ENCODE measurements around the gene GPATCH3. TPM values are rescaled to one million over a fixed set of nuclear protein-coding genes. Genes with fewer than 3 reads are reported as not detected.

GPATCH3 gene
- total and polyA plus RNA-seq, 2 of the 8 experiments (the other 6 are each of a cell fraction or from before 2014, with no cell fraction given) = 7.9 to 17.4 TPM

Other genes starting within 250 kb of the GPATCH3 start
- gene ARID1A, start 204.5 kb downstream of the GPATCH3 start, total RNA-seq (2021; fragmentation: NEBNext Ultra II Directional; extraction: Animal tissue kit (Norgen Biotek cat#: 25700)) = 103 and 105 TPM in 2 replicates
- gene ARID1A, start 204.5 kb downstream of the GPATCH3 start, polyA plus RNA-seq (2011; rRNA removed) = 52.1 and 86.7 TPM in 2 replicates
- gene PIGV, start 112.5 kb downstream of the GPATCH3 start, total RNA-seq (2021; fragmentation: NEBNext Ultra II Directional; extraction: Animal tissue kit (Norgen Biotek cat#: 25700)) = 8.5 and 9.3 TPM in 2 replicates
- gene PIGV, start 112.5 kb downstream of the GPATCH3 start, polyA plus RNA-seq (2011; rRNA removed) = 20.9 and 22.4 TPM in 2 replicates
- gene ZDHHC18, start 73.8 kb downstream of the GPATCH3 start, total RNA-seq (2021; fragmentation: NEBNext Ultra II Directional; extraction: Animal tissue kit (Norgen Biotek cat#: 25700)) = 29.2 and 29.7 TPM in 2 replicates
- 49.8 and 61.3 TPM in 2 replicates for gene ZDHHC18, start 73.8 kb downstream of the GPATCH3 start, polyA plus RNA-seq (2011; rRNA removed)
- 3.9 and 4.0 TPM in 2 replicates for gene SFN, start 37.3 kb downstream of the GPATCH3 start, total RNA-seq (2021; fragmentation: NEBNext Ultra II Directional; extraction: Animal tissue kit (Norgen Biotek cat#: 25700))
- gene SFN, start 37.3 kb downstream of the GPATCH3 start, polyA plus RNA-seq (2011; rRNA removed) = 3.3 and 4.2 TPM in 2 replicates
- 29.6 and 36.8 TPM in 2 replicates for gene GPN2, start 10.2 kb downstream of the GPATCH3 start, total RNA-seq (2021; fragmentation: NEBNext Ultra II Directional; extraction: Animal tissue kit (Norgen Biotek cat#: 25700))
- 27.3 and 34.8 TPM in 2 replicates for gene GPN2, start 10.2 kb downstream of the GPATCH3 start, polyA plus RNA-seq (2011; rRNA removed)
- not detected in 2 replicates for gene NR0B2, start 13.5 kb upstream of the GPATCH3 start, total RNA-seq (2021; fragmentation: NEBNext Ultra II Directional; extraction: Animal tissue kit (Norgen Biotek cat#: 25700))
- not detected in 2 replicates for gene NR0B2, start 13.5 kb upstream of the GPATCH3 start, polyA plus RNA-seq (2011; rRNA removed)
- 131 and 134 TPM in 2 replicates for gene NUDC, start 21.3 kb upstream of the GPATCH3 start, total RNA-seq (2021; fragmentation: NEBNext Ultra II Directional; extraction: Animal tissue kit (Norgen Biotek cat#: 25700))
- 43.2 and 53.5 TPM in 2 replicates for gene NUDC, start 21.3 kb upstream of the GPATCH3 start, polyA plus RNA-seq (2011; rRNA removed)
- 16.7 and 16.9 TPM in 2 replicates for gene KDF1, start 60.0 kb upstream of the GPATCH3 start, total RNA-seq (2021; fragmentation: NEBNext Ultra II Directional; extraction: Animal tissue kit (Norgen Biotek cat#: 25700))
- gene KDF1, start 60.0 kb upstream of the GPATCH3 start, polyA plus RNA-seq (2011; rRNA removed) = 37.5 and 44.3 TPM in 2 replicates
- 51.6 and 51.7 TPM in 2 replicates for gene TRNP1, start 93.2 kb upstream of the GPATCH3 start, total RNA-seq (2021; fragmentation: NEBNext Ultra II Directional; extraction: Animal tissue kit (Norgen Biotek cat#: 25700))
- gene TRNP1, start 93.2 kb upstream of the GPATCH3 start, polyA plus RNA-seq (2011; rRNA removed) = 102 and 106 TPM in 2 replicates
- 118 and 129 TPM in 2 replicates for gene TENT5B, start 112.4 kb upstream of the GPATCH3 start, total RNA-seq (2021; fragmentation: NEBNext Ultra II Directional; extraction: Animal tissue kit (Norgen Biotek cat#: 25700))
- 119 and 188 TPM in 2 replicates for gene TENT5B, start 112.4 kb upstream of the GPATCH3 start, polyA plus RNA-seq (2011; rRNA removed)

All from H1 (cell line).